ENCODE measurements around the gene NPAS3. TPM values are rescaled to one million over a fixed set of nuclear protein-coding genes. Genes with fewer than 3 reads are reported as not detected.

The NPAS3 gene
- total RNA-seq, 3 donors from 2014 or later, result 0.96 to 4.0 (median 2.0) TPM

GRCh38 chr14:33508126-33509062 lies 569.7 kb downstream of the NPAS3 start:
- no peaks in the 10 kb centered on the region for H3K36me3 ChIP-seq
- no peaks in the 10 kb centered on the region for H3K9me3 ChIP-seq
- DNase-seq (ENCODE audit: low spot score in 2 of 2), result no peak
- peak overlapping the region in 1 of 2 donors; percentile 27 for H3K27ac ChIP-seq
- intact Hi-C loops (cut with DNase I; ENCODE audit: low total_unique reads), result loop anchor here (10.0 kb wide), 1 partner anchor 914 kb away; no protein-coding TSS in a partner anchor
- H3K4me1 ChIP-seq, result peaks cover 0 to 4% of the 10 kb centered on the region in 2 donors
- H3K4me3 ChIP-seq, result no peak overlapping the region
- TF ChIP-seq POLR2AphosphoS5 (IDR thresholded peaks at IDR 0.05) (no peak), CTCF (IDR thresholded peaks at IDR 0.05) (no peak), POLR2A (IDR thresholded peaks at IDR 0.05) (no peak)
- H3K27me3 ChIP-seq, result no peaks in the 10 kb centered on the region

- no peak for TF ChIP-seq POLR2A (IDR thresholded peaks at IDR 0.05)
- TF ChIP-seq POLR2AphosphoS5 (IDR thresholded peaks at IDR 0.05), result no peak
- TF ChIP-seq CTCF (IDR thresholded peaks at IDR 0.05), result no peak
- Histone ChIP-seq H3K4me3 (no peak overlapping the region), H3K4me1 (peaks cover 0 to 4% of the 10 kb centered on the region in 2 donors), H3K9me3 (no peaks in the 10 kb centered on the region), H3K27me3 (no peaks in the 10 kb centered on the region), H3K27ac (no peak overlapping the region), H3K36me3 (no peaks in the 10 kb centered on the region)
- intact Hi-C loops (cut with DNase I; ENCODE audit: low total_unique reads), result loop anchor here (10.0 kb wide), 1 partner anchor 915 kb away; no protein-coding TSS in a partner anchor
- no peak for DNase-seq (ENCODE audit: low spot score in 2 of 2)
Measured at GRCh38 chr14:33509454-33509853, 570.8 kb downstream of the NPAS3 start.

GRCh38 chr14:33510063-33510481 lies 571.4 kb downstream of the NPAS3 start:
- H3K27me3 ChIP-seq, result no peaks in the 10 kb centered on the region
- no peaks in the 10 kb centered on the region for H3K9me3 ChIP-seq
- H3K27ac ChIP-seq, result no peak overlapping the region
- no peaks in the 10 kb centered on the region for H3K36me3 ChIP-seq
- peaks cover 0 to 4% of the 10 kb centered on the region in 2 donors for H3K4me1 ChIP-seq
- intact Hi-C loops (cut with DNase I; ENCODE audit: low total_unique reads), result no loop called here
- H3K4me3 ChIP-seq, result no peak overlapping the region
- TF ChIP-seq POLR2AphosphoS5 (IDR thresholded peaks at IDR 0.05) (no peak), POLR2A (IDR thresholded peaks at IDR 0.05) (no peak), CTCF (IDR thresholded peaks at IDR 0.05) (no peak)
- DNase-seq (ENCODE audit: low spot score in 2 of 2), result no peak

- Histone ChIP-seq H3K4me1 (peaks cover 0 to 4% of the 10 kb centered on the region in 2 donors), H3K9me3 (no peaks in the 10 kb centered on the region), H3K4me3 (no peak overlapping the region), H3K36me3 (no peaks in the 10 kb centered on the region), H3K27ac (no peak overlapping the region), H3K27me3 (no peaks in the 10 kb centered on the region)
- intact Hi-C loops (cut with DNase I; ENCODE audit: low total_unique reads), result no loop called here
- DNase-seq (ENCODE audit: low spot score in 2 of 2), result no peak
- no peak for TF ChIP-seq POLR2AphosphoS5 (IDR thresholded peaks at IDR 0.05)
- no peak for TF ChIP-seq POLR2A (IDR thresholded peaks at IDR 0.05)
Measured at GRCh38 chr14:33510991-33511390, 572.3 kb downstream of the NPAS3 start.

GRCh38 chr14:33511851-33512640 lies 573.4 kb downstream of the NPAS3 start:
- TF ChIP-seq POLR2AphosphoS5 (IDR thresholded peaks at IDR 0.05) (no peak), POLR2A (IDR thresholded peaks at IDR 0.05) (no peak), CTCF (IDR thresholded peaks at IDR 0.05) (no peak)
- no peaks in the 10 kb centered on the region for H3K36me3 ChIP-seq
- H3K4me1 ChIP-seq, result peaks cover 0 to 4% of the 10 kb centered on the region in 2 donors
- H3K27me3 ChIP-seq, result no peaks in the 10 kb centered on the region
- DNase-seq (ENCODE audit: low spot score in 2 of 2), result no peak
- no peak overlapping the region for H3K27ac ChIP-seq
- H3K4me3 ChIP-seq, result no peak overlapping the region
- intact Hi-C loops (cut with DNase I; ENCODE audit: low total_unique reads), result no loop called here
- H3K9me3 ChIP-seq, result no peaks in the 10 kb centered on the region

Data from breast epithelium (tissue), 4 donors.